HepG2 (cell line): ENCODE results near the gene NT5M. TPM values are rescaled to one million over a fixed set of nuclear protein-coding genes. Genes with fewer than 3 reads are reported as not detected.

Experiments used
- ATAC-seq: fragments of 200-7000 bp; cut with Tn5 transposase; 3 replicates; pipeline ENCODE4 v1.9.1; 2020; ENCODE audit warnings: mild to moderate bottlenecking, moderate library complexity
- BruUV-seq: library from RNA; stranded (reverse); fragments of 400-500 nt; replicated peaks from 2 replicates; lab custom pipeline; 2021; lab: Mats Ljungman, UMichigan
- CTCF ChIA-PET: fragments of 300-600 bp; formaldehyde crosslinking; extraction: SDS; loops from one replicate; lab custom pipeline; 2021; ENCODE audit warnings: low total read pairs, inconsistent platforms, low intra/inter-chr PET ratio; lab: Yijun Ruan, JAX
- POLR2A ChIA-PET: fragments of 350-600 bp; sonication (Branson Sonifier 250); formaldehyde crosslinking; loops from one replicate; lab custom pipeline; 2020; ENCODE audit warnings: antibody characterized with exemption, inconsistent platforms; lab: Yijun Ruan, JAX
- DNase-seq: peaks from one replicate; pipeline ENCODE4 v3.0.0-alpha.2; 2015; ENCODE audit warnings: low spot score
- FAIRE-seq: peaks from 3 replicates; lab custom pipeline; 2011; peaks lifted over from hg19 to GRCh38; lab: Jason Lieb, UNC
- H2AFZ ChIP-seq: one replicate; pipeline ENCODE4 v1.6.1; 2011; ENCODE audit warnings: low read length, inconsistent platforms
- H3K27ac ChIP-seq: fragments of 300-600 bp; 3 replicates; pipeline ENCODE4 v1.8.0; 2011; ENCODE audit warnings: mixed run types, mild to moderate bottlenecking, mixed read lengths, low read length, inconsistent platforms; ENCODE audit not compliant: insufficient read depth; ENCODE audit errors: extremely low read length
- H3K27me3 ChIP-seq, 2 experiments: fragments of 200-600 bp in 1 of 2; 2 replicates in 1 of 2; 3 replicates in 1 of 2; pipeline versions ENCODE4 v1.6.0 to v1.8.0; 2011; ENCODE audit warnings: low read length in 2 of 2, mild to moderate bottlenecking in 2 of 2, moderate library complexity in 2 of 2, inconsistent platforms in 1 of 2; ENCODE audit not compliant: insufficient read depth in 2 of 2, control insufficient read depth in 1 of 2
- H3K36me3 ChIP-seq, 2 experiments: fragments of 200-600 bp in 1 of 2; replicated peaks in 1 of 2; 2 replicates in 1 of 2; 3 replicates in 1 of 2; pipeline versions ENCODE4 v1.5.1 to v1.8.0; 2011; ENCODE audit warnings: low read length in 2 of 2, inconsistent platforms in 1 of 2; ENCODE audit not compliant: insufficient read depth in 2 of 2, control insufficient read depth in 1 of 2
- H3K4me1 ChIP-seq: 2 replicates; pipeline ENCODE4 v1.5.1; 2012; ENCODE audit warnings: low read length, inconsistent platforms; ENCODE audit not compliant: insufficient read depth
- H3K4me2 ChIP-seq: 2 replicates; pipeline ENCODE4 v1.6.0; 2011; ENCODE audit warnings: low read depth, low read length, inconsistent platforms
- H3K4me3 ChIP-seq, 3 experiments: fragments of 200-600 bp in 1 of 3; sonication (generic), shearing (Covaris generic) in 1 of 3; replicated peaks in 1 of 3; 2 replicates each; pipeline ENCODE4 v1.5.1; 2011 to 2016; ENCODE audit warnings: low read length in 3 of 3, inconsistent platforms in 2 of 3, low read depth in 2 of 3, mild to moderate bottlenecking in 2 of 3, control low read depth in 1 of 3, mixed read lengths in 1 of 3; ENCODE audit not compliant: insufficient read depth in 1 of 3
- H3K79me2 ChIP-seq: one replicate; pipeline ENCODE4 v1.6.1; 2011; ENCODE audit warnings: low read length, inconsistent platforms; ENCODE audit not compliant: insufficient read depth
- H3K9ac ChIP-seq: 2 replicates; pipeline ENCODE4 v1.6.0; 2011; ENCODE audit warnings: mild to moderate bottlenecking, low read depth, low read length, inconsistent platforms; ENCODE audit not compliant: insufficient read depth
- H3K9me3 ChIP-seq: 2 replicates; pipeline ENCODE4 v1.5.1; 2012; ENCODE audit warnings: mild to moderate bottlenecking, low read length
- H4K20me1 ChIP-seq: 2 replicates; pipeline ENCODE4 v1.6.0; 2011; ENCODE audit warnings: inconsistent platforms, mild to moderate bottlenecking, low read length, moderate library complexity; ENCODE audit not compliant: insufficient read depth
- ELF1 ChIP-seq: sonication (generic); formaldehyde crosslinking; IDR thresholded peaks from 2 replicates; pipeline ENCODE4 v1.4.0; 2020; ENCODE audit warnings: missing genetic modification reagents
- KDM6A ChIP-seq: IDR thresholded peaks from 2 replicates; pipeline ENCODE4 v1.6.1; 2016; ENCODE audit warnings: low read depth
- MXD4 ChIP-seq: IDR thresholded peaks from 2 replicates; pipeline ENCODE4 v1.6.1; 2016; ENCODE audit warnings: mild to moderate bottlenecking, missing biosample characterization, missing genetic modification reagents
- NCOA5 ChIP-seq: sonication (generic); formaldehyde crosslinking; IDR thresholded peaks from 2 replicates; pipeline ENCODE4 v1.4.0; 2020; ENCODE audit warnings: missing genetic modification reagents
- NFE2 ChIP-seq: sonication (generic); formaldehyde crosslinking; IDR thresholded peaks from 2 replicates; pipeline ENCODE4 v1.4.0; 2020; ENCODE audit warnings: missing genetic modification reagents
- NFYC ChIP-seq: IDR thresholded peaks from 2 replicates; pipeline ENCODE4 v1.6.1; 2016; ENCODE audit warnings: missing genetic modification reagents, missing compliant biosample characterization
- RFX5 ChIP-seq: IDR thresholded peaks from 2 replicates; pipeline ENCODE4 v1.6.1; 2011; ENCODE audit warnings: low read depth, low read length, improper control_type of control experiment
- ZNF354B ChIP-seq: sonication (generic); formaldehyde crosslinking; IDR thresholded peaks from 2 replicates; pipeline ENCODE4 v1.8.0; 2022; ENCODE audit warnings: mild to moderate bottlenecking, missing genetic modification reagents
- ZNF737 ChIP-seq: sonication (generic); formaldehyde crosslinking; IDR thresholded peaks from 2 replicates; pipeline ENCODE4 v1.5.0; 2020; ENCODE audit warnings: missing genetic modification reagents, mild to moderate bottlenecking, borderline replicate concordance
- ZNF777 ChIP-seq: sonication (generic); formaldehyde crosslinking; IDR thresholded peaks from 2 replicates; pipeline ENCODE4 v1.4.0; 2020; ENCODE audit warnings: missing genetic modification reagents
- WGBS: methylation state at CpG from one replicate; pipeline ENCODE4 v1.1.6; 2017; ENCODE audit warnings: low lambda C conversion rate; 5-methylcytosine and 5-hydroxymethylcytosine counted together
- in situ Hi-C: cut with HindIII; loops from 2 replicates; pipeline ENCODE4 v1.10.0; 2017; ENCODE audit warnings: low pct_unique_long_range_greater_than_20kb; ENCODE audit not compliant: extremely low pct_ligation_motif_present
- intact Hi-C: fragments of 100-400 bp; cut with micrococcal nuclease; formaldehyde crosslinking; loops from one replicate; pipeline ENCODE4 v1.10.0; 2022; ENCODE audit not compliant: unreplicated experiment
- polyA plus RNA-seq, 8 experiments: library from polyadenylated mRNA; depleted of rRNA in 3 of 8; stranded (reverse) in 7 of 8; unstranded in 1 of 8; fragments of >200 nt; fragmentation: Illumina TruSeq in 4 of 8; extraction: Trizol in 4 of 8; gene quantifications; 2 replicates each; pipeline versions ENCODE4 v1.2.1 to v1.2.3, GENCODE V29; 2011 to 2016; ENCODE audit warnings: low read depth in 4 of 8, missing spikeins in 1 of 8, mixed read lengths in 1 of 8; ENCODE audit not compliant: insufficient read depth in 1 of 8
- total RNA-seq, 5 experiments: library from RNA; depleted of rRNA; stranded (reverse); fragments of >200 nt; fragmentation: Illumina TruSeq; extraction: Trizol; gene quantifications; 2 replicates each; pipeline ENCODE4 v1.2.3, GENCODE V29; 2016; ENCODE audit warnings: low read depth in 1 of 5
- TF ChIP-seq, protein P1 (sequence below): sonication (generic); formaldehyde crosslinking; IDR thresholded peaks from 2 replicates; pipeline ENCODE4 v1.5.1; 2020; ENCODE audit warnings: missing genetic modification reagents, mild to moderate bottlenecking, borderline replicate concordance
- TF ChIP-seq, protein P2 (sequence below): sonication (generic); formaldehyde crosslinking; IDR thresholded peaks from 2 replicates; pipeline ENCODE4 v1.9.0; 2022; ENCODE audit warnings: low read depth, missing genetic modification reagents
- TF ChIP-seq, protein P3 (sequence below): sonication (generic); formaldehyde crosslinking; IDR thresholded peaks from 2 replicates; pipeline ENCODE4 v1.4.0; 2020; ENCODE audit warnings: missing genetic modification reagents; ENCODE audit errors: not compliant biosample characterization
- TF ChIP-seq, protein P4 (sequence below): sonication (generic); formaldehyde crosslinking; IDR thresholded peaks from 2 replicates; pipeline ENCODE4 v1.4.0; 2020; ENCODE audit warnings: mild to moderate bottlenecking, missing genetic modification reagents, borderline replicate concordance

The NT5M gene
- total and polyA plus RNA-seq, 2 of the 13 experiments (the other 11 are each of a cell fraction or from before 2014, with no cell fraction given) = 0.55 to 0.78 TPM

DNA sequence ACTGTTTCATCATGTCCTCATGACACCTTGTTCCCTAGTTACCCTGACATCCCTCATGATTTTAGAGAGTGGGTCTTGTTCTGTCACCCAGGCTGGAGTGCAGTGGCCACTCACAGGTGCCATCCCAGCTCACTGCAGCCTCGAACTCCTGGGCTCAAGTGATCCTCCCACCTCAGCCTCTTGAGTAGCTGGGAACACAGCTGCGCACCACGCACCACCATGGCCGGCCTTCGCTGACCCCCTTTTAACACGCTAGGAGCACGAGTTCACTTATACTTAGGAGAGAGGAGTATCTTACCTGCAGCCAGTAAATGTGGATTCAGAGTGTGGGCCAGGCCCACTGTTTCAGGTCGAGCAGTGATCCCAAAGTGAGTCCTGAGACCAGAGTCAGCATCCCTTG is 21.4 kb downstream of the NT5M start (continued):
- TF ChIP-seq ZNF737 (CRISPR knock-in tag) (no peak), NFYC (no peak), ELF1 (no peak), NCOA5 (CRISPR knock-in tag) (no peak), ZNF354B (CRISPR knock-in tag) (no peak), NFE2 (CRISPR knock-in tag) (no peak), KDM6A (CRISPR knock-in tag) (no peak)
- TF ChIP-seq, protein P1, sequence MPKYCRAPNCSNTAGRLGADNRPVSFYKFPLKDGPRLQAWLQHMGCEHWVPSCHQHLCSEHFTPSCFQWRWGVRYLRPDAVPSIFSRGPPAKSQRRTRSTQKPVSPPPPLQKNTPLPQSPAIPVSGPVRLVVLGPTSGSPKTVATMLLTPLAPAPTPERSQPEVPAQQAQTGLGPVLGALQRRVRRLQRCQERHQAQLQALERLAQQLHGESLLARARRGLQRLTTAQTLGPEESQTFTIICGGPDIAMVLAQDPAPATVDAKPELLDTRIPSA (CRISPR knock-in tag) = no peak
- TF ChIP-seq, protein P2, sequence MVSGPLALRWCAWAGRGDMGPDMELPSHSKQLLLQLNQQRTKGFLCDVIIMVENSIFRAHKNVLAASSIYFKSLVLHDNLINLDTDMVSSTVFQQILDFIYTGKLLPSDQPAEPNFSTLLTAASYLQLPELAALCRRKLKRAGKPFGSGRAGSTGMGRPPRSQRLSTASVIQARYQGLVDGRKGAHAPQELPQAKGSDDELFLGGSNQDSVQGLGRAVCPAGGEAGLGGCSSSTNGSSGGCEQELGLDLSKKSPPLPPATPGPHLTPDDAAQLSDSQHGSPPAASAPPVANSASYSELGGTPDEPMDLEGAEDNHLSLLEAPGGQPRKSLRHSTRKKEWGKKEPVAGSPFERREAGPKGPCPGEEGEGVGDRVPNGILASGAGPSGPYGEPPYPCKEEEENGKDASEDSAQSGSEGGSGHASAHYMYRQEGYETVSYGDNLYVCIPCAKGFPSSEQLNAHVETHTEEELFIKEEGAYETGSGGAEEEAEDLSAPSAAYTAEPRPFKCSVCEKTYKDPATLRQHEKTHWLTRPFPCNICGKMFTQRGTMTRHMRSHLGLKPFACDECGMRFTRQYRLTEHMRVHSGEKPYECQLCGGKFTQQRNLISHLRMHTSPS (CRISPR knock-in tag) = no peak

DNA sequence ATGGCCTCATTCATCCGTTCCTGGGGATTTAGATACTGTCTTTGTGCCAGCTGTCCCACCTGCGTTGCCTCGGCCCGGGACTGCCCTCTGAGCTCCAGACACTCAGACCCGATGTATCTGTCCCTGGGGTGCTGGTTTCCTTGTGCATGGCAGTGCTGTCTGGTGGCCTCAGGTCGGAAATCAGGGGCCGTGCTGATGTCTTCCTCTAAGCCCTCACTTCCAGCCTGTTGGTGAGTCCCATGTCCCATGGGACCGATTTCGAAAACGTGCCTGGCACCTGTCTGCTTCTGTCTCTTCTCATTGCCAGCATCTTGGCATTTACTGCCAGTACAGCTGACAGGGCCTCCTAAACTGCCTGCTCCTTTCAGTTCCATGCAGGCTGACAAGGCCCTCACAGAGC is 22.1 kb downstream of the NT5M start:
- 80% methylated on average over 8 of the region's 10 CpGs for WGBS
- CTCF ChIA-PET = no interaction called here

More for the DNA sequence above, 22.1 kb downstream of the NT5M start:
- no peaks in the 10 kb centered on the region for H3K79me2 ChIP-seq
- H3K9me3 ChIP-seq = no peaks in the 10 kb centered on the region
- H3K4me2 ChIP-seq = no peak overlapping the region
- no peak overlapping the region for H3K9ac ChIP-seq
- no peak for FAIRE-seq
- H3K4me1 ChIP-seq = no peaks in the 10 kb centered on the region
- no peak overlapping the region for H3K27ac ChIP-seq
- in situ Hi-C loops = no loop called here
- peaks cover 2 to 11% of the 10 kb centered on the region in 2 experiments; a peak in 3 of 5 replicates for H3K27me3 ChIP-seq
- no peak for DNase-seq
- H4K20me1 ChIP-seq = no peaks in the 10 kb centered on the region
- BruUV-seq = no TSS peak
- TF ChIP-seq, protein P3, sequence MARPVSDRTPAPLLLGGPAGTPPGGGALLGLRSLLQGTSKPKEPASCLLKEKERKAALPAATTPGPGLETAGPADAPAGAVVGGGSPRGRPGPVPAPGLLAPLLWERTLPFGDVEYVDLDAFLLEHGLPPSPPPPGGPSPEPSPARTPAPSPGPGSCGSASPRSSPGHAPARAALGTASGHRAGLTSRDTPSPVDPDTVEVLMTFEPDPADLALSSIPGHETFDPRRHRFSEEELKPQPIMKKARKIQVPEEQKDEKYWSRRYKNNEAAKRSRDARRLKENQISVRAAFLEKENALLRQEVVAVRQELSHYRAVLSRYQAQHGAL (CRISPR knock-in tag) = no peak
- TF ChIP-seq ZNF777 (CRISPR knock-in tag) (no peak), RFX5 (no peak), MXD4 (no peak)
- TF ChIP-seq, protein P4, sequence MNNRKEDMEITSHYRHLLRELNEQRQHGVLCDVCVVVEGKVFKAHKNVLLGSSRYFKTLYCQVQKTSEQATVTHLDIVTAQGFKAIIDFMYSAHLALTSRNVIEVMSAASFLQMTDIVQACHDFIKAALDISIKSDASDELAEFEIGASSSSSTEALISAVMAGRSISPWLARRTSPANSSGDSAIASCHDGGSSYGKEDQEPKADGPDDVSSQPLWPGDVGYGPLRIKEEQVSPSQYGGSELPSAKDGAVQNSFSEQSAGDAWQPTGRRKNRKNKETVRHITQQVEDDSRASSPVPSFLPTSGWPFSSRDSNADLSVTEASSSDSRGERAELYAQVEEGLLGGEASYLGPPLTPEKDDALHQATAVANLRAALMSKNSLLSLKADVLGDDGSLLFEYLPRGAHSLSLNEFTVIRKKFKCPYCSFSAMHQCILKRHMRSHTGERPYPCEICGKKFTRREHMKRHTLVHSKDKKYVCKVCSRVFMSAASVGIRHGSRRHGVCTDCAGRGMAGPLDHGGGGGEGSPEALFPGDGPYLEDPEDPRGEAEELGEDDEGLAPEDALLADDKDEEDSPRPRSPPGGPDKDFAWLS (CRISPR knock-in tag) = no peak
- ATAC-seq = no peak
- intact Hi-C loops = no loop called here
- no peaks in the 10 kb centered on the region for H3K36me3 ChIP-seq
- no peak overlapping the region for H2AFZ ChIP-seq
- H3K4me3 ChIP-seq = no peak overlapping the region
- POLR2A ChIA-PET = no interaction called here
